Stimulated activated CD8-positive, alpha-beta memory T cell treated with anti-CD3 and anti-CD28 coated beads, Interleukin-4, amount 100 ng/mL, for 24 hours (primary cell): ENCODE data around the gene SOCS3.
"Not testable (repeated sequence)": the region's sequence is repeated elsewhere in the genome, so short reads cannot be mapped to it uniquely, and the experiment has no call there.

Experiments used
- DNase-seq: peaks from one replicate; pipeline ENCODE4 v3.0.0-alpha.2; 2020; ENCODE audit warnings: low read depth

The SOCS3 gene

GRCh38 chr17:78348055-78348770 is 11.7 kb downstream of the SOCS3 start:
- DNase-seq, result no peak

GRCh38 chr17:78347453-78347852 is 12.4 kb downstream of the SOCS3 start:
- DNase-seq, result no peak

DNA sequence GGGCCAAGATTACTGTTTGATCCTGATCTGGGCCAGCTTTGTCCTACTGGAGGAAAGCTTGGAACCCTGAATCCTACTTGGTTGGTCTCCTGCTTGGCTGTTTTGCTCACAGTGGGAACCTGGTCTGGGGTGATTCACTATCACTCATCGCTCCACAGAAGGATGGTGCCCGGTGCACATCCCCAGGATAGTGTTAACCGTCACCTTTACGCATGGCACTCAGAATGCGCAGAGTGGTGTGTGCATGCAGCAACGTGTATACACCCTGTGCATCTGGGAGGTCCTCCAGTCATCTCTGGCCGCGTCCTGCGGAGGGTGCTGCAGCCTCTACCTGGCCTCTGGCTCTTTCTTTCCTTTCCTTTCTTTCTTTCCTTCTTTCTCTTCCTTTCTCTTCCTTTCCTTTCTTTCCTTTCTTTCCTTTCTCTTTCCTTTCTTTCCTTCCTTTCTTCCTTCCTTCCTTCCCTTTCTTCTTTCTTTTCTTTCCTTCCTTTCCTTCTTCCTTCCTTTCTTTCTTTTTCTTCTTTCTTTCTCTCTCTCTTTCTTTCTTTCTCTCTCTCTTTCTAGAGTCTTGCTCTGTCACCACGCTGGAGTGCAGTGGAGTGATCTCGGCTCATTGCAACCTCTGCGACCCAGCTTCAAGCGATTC is 13.1 kb downstream of the SOCS3 start:
- no peak for DNase-seq

DNA sequence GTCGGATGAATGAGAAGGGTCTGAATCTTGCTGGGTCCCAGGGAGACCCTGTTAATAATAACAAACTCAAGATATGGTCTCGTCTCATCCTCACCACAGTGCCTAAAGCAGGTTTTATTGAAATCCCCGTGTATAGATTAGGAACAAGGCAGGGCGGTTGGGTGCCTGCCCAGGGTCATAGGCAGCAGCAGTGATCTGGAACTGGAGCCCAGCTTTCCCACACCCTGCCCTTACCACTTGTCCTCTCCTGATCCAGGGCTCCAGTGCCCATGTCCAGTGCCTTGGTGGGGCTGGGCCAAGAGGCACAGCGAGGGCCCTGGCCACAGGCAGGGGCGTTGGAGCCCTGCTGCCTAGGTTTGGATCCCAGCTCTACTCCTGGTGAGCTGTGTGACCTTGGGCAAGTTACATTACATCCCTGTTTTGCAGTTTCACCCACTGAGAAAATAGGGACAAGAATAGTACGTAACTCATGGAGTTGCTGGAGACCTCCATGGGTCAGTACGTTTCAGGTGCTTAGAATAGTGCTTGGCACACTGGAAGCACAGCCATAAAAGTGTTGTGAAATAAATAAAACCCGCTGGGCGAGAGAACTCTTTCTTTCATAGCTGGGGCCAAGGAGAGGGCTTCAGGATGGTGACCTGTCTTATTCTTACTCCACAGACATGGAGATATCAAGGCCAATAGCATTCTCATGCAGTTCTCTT is 13.9 kb downstream of the SOCS3 start:
- DNase-seq, result no peak

DNA sequence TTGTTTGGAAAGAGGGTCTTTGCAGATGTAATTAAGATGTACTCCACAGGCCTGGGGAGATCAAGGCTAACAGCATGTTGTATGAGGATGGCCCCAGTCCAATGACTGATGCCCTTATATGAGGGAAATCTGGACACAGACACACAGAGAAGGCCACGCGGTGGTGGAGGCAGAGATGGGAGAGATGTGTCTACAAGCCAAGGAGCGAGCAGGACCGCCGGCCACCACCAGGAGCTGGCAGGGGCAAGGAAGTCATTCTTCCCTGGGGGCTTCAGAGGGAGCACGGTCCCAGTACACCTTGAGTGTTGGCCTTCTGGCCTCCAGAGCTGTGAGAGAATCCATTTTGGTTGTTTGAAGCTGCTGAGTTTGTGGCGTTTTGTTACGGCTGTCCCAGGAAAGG is 14.7 kb downstream of the SOCS3 start:
- DNase-seq, result no peak

DNA sequence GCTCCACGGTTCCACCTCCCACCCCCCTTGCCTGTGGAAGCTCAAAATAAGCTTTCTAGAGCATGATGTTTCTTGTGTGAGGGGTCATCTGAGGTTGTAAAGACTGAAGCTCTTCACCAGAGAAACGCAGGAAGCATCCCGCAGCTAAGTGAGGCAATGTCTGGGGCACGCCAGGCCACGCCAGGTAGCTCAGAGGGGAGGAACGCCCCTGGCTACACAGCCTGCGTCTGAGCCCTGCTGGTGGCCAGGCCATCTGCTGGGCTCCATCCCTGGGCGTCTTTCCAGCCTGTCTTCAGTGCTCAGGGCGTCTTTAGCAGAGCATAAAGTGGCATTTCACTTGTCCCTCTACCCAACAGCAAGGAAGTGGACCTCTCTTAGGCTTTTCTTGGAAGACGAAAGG is 15.2 kb downstream of the SOCS3 start:
- no peak for DNase-seq

DNA sequence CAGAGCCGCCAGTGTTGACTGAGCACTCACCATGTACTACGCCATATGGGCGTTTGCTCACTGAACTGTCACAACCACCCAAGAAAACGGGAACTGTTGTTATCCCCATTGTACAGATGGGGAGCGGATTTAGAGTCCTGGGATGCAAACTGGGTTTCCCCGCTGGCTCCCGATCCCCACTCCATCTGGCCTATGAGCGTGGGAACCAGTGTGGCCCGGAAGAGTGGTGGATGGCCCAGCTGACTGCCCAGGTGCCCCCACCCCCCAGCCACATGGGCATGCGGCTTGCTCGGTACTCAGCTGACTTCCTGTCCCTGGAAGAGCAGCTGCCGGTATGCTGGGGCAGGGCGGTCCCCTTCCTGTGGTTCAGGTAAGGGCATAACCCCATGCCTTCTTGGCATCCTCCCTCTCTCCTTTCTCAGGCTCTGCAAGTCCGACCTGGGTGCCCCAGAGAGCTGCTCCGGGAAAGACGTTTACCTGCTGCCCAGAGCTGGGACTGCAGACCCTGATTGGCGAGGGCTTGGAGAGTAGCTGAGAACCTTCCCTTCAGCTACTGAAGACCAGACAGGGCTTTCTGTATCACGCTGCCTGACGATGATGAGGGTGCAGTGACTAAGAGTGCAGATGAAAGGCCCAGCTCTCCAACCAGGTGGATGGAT is 16.2 kb downstream of the SOCS3 start:
- no peak for DNase-seq

DNA sequence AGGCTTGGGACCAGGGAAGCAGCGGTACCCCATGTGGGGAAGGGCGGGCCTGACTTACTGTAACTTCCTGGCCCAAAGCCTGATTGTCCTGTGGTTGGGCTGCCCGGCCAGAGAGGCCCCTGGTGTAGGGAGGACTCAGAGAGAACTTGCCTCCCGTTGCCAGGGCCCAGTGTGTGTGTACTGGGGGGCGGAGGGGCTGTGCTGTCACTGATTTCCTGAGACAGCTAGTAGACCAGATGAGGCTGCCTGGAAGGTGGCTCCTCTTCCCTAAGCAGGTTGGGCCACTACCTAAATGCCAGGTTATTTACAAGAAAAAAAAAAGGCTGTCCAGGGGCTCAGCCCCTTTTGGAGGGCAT is 16.7 kb downstream of the SOCS3 start:
- DNase-seq, result no peak

DNA sequence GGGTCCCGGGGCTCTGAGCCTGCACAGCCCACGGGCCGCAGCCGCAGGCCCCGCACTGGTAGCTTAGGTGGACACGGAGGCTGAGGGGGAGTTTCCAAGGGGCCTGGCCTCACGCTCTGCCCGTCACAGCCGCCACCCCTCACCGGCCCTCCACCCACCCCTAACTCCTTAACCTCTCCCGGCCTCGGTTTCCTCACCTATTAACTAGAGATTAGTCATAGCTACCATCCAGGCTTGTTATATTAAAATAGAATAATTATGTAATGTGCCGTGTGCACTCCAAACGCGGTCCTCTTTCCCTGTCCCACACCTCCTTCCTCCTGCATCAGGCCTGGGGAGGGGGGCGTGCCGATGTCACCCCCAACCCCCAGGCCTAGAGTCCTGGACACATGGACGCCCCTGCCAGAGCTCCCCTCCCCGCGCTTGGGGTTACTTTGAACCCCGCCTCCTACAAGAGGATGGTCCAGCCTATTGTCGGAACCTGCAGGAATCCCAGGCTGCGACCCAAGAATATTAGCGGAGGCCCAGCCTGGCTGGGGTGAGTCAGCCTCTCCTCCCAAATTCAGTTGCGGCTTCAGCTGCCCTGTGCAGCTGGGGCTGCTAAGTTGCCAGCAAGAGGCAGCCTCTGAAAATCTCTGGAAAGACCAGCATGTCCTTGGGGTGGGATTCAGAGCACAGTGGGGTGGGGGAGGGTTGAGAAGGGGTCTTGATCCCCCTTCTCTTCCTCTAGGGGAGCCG is 17.3 kb downstream of the SOCS3 start:
- no peak for DNase-seq

DNA sequence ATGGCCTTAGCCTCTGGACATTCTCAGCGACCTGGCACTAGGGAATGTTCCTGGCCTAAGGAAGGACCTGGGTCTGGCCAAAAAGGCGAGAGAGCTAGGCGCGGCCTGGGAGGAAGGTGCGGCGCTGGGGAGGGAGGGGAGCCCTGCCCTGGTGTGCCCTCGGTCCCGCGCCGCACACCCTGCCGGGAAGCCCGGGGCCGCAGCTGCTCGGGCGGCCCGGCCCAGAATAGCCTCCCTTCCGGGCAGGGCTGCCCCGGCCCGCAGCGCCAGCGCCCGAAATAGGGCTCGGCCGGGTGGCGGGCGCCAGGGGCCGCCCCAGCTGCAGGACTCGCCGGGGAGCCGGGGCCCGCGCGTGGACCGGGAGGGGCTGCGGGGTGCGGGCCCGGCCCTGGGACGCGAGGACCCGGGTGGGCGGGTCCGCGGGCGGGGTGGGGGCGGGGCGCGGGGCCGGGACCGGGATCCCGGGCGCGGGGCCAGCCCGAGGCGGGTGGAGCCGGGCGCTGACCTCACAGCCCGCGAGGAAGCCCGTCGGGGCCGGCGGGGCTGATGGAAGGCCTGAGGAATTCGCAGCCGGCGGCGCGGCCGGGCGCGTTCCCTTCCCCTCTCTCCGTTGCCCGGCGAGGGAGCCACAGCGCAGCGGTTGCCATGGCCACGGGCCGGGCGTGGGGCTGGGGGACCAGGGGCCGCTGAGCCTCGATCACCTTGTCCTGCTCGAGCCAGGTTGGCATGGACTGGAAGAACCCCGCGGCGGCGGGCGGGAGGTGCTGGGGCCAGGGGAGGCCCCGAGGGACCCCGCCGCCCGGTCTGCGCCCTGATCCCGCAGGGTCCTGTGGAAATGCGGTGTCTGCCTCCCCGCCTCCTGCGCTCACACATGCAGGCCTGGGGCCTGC is 18.1 kb downstream of the SOCS3 start:
- DNase-seq, result no peak

DNA sequence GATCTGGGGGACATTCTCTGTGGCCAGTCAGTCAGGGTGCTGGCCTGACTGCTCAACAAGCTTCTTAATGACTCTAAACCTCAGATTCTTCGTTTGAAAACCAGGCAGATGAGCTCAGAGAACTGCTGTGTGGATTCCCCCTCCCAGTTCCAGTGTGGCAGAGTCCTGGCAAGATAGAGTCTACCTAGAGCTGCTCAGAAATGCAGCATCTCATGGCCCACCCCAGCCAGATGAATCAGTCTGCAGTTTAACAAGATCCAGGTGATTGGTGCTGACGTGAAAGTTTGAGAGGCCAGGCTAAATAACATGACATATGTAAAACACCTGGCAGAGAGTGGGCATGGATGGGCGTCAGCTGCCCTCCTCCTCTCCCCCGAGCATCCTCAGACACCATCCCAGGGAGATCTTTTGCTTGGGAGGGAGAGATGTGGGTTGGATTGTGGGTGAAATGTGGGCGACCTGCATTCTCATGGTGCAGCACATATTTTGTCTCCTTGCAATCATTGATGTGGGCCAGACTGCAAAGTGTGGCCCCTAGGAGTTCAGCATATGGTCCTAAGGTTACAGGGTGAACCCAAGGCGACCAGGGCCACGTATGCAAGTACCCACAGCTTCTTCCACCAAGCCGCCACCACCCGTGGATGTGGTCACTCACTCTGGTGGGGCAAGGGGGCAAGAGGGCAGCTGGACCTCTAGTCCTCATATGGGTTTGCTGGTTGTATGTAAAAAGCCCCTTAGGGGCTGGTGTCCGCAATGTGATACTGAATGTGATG is 19.5 kb downstream of the SOCS3 start:
- DNase-seq, result no peak

DNA sequence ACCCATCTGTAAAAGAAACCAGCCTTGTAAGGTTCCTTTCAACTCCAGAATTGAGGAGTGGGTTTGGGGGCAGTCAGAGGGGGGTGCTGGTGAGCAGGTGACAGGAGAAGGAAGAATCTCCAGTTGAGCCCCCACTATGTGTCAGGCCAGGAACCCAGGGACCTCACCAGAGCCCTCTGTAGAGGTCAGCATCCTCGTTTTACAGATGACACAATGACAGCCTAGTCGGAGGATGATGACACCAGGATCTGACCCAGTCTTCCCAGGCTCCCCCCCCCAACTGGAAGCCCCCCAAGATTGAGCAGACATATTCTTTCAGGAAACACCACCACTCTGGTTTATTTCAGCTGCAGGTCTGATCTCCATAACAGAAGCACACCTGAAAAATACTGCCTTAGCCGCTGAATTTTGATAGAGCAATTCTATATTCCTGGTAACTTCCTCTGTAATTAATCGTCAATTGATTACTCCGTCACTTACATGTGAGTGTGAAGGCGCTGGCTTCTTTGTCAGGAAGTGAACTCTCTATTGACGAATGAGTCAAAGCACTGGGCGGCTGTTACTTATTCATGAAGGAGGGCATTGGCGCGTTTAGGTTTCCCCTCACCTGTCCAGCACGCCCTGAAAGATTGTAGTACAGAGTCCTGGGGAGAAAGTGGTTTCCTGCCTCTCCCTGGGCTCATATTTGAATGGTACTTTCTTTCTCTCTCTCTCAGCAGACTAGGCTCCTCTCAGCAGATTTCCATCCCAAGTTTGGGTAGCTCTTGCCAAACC is 21.2 kb downstream of the SOCS3 start:
- no peak for DNase-seq

DNA sequence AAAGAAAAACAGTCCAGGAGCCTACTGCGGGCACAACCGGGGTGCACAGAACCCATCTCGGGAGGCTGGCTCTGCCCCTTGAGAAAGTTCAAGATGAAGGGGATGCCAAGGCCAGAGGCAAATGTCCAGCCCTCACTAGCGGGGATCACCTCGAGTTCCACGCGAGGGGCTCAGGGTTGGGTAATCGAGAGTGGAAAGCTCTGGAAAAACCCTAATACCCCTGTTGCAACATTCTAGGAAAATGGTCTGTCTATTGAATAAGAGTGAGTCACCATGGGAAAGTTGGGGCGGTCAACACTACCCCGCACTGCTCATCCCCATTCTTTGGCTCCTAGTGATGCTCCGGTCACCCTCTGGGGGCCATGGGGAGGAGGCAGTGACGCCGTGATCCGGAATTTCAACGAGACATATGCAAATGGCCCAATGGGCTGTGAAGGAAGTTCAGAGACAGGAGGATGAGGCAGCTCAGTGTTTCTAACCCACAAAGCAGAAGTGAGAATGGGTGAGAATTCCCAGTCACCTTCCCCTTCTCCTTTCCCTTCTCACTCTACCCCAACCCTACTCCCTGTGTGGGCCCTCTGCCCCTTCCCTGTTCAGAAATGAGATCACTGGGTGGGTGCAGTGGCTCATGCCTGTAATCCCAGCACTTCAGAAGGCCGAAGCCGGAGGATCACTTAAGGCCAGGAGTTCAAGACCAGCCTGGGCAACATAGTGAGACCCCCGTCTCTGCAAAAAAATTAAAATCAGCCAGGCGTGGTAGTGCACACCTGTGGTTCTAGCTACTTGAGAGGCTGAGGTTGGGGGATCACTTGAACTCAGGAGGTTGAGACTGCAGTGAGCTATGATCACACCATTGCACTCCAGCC is 22.4 kb downstream of the SOCS3 start:
- no peak for DNase-seq

DNA sequence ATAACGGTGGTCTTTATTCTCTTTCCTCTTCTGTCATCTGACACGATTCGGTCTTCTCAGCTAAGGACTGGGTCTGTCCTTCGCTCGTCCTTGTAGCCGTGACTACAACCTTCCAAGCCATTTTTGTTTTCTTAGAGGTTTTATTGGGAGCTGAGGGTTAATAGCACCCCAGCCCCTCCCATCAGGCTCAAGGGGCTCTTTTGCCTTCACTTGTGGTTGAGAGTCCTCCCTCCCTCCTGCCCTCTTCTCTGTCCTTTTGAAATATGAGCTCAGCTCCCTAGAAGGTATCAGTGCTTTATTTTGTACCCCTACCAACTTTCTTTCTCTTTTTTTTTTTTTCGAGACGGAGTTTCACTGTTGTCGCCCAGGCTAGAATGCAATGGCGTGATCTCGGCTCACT is 24.7 kb downstream of the SOCS3 start:
- no peak for DNase-seq

- DNase-seq, result no peak
Observed at GRCh38 chr17:78332991-78333390, 26.9 kb downstream of the SOCS3 start.

DNA sequence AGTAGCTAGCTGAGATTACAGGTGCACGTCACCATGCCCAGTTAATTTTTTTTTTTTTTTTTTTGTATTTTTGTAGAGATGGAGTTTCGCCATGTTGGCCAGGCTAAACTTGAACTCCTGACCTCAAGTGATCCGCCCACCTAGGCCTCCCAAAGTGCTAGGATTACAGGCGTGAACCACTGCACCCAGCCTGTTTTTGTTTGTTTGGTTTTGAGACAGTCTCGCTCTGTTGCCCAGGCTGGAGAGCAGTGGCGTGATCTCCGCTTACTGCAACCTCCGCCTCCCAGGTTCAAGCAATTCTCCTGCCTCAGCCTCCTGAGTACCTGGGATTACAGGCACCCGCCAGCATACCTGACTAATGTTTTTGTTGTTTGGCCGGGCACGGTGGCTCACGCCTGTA is 28.5 kb downstream of the SOCS3 start:
- DNase-seq, result not testable (repeated sequence)

DNA sequence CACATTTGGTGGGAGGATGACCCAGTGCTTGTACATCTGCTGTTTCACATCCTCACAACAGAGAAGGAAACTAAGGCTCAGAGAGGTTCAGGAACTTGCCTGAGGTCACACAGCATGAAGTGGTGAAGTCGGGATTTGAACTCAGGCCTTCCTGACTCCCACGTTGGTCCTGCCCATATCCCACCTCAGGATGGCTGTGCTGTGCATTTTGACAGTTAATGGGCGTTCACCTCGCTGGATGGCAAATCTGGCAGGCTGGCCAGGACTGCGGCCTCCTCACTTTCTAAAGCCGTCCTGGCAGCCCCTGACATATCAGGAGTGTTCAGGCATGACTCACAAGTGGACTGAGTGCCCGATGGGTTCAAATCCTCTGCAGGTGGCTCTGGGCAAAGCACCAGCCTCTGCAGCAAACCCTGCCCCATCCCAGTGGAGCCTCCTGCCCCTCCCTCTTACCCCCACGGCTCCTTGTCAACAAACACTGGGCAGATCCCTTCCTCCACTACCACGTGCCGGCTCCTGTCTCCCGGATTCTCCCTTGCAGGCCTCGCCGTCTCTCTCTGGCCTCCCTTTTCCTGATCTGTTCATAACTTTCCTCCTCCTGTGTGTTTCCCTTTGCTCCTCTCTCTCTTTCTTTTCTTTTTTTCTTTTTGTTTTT is 29.2 kb downstream of the SOCS3 start:
- no peak for DNase-seq
